Measurements from ENCODE around the gene DCLK3.

The DCLK3 gene

GRCh38 chr3:36666166-36666565 lies 98.2 kb downstream of the DCLK3 start:
- no peak for ATAC-seq

GRCh38 chr3:36663666-36664291 lies 100.6 kb downstream of the DCLK3 start:
- ATAC-seq, result no peak

GRCh38 chr3:36662626-36663025 lies 101.7 kb downstream of the DCLK3 start:
- ATAC-seq, result no peak
